GM23338 (cell line): ENCODE data around the gene CHST13. TPM values are rescaled to one million over a fixed set of nuclear protein-coding genes. Genes with fewer than 3 reads are reported as not detected.

ENCODE experiments used
- CTCF ChIP-seq, 2 experiments: fragments of 200-600 bp in 1 of 2; sonication (generic) in 1 of 2; conservative IDR thresholded peaks; 2 replicates each; pipeline versions ENCODE4 v1.5.1 to v1.6.1; 2016 to 2017; ENCODE audit warnings: antibody characterized with exemption in 2 of 2, low read depth in 2 of 2, mild to moderate bottlenecking in 2 of 2, moderate library complexity in 1 of 2
- ETS1 ChIP-seq: IDR thresholded peaks from 2 replicates; pipeline ENCODE4 v1.6.1; 2016; ENCODE audit warnings: antibody characterized with exemption
- JUNB ChIP-seq: IDR thresholded peaks from one replicate; pipeline ENCODE4 v1.6.1; 2016; ENCODE audit warnings: antibody characterized with exemption; ENCODE audit not compliant: unreplicated experiment
- POLR2AphosphoS5 ChIP-seq: IDR thresholded peaks from 2 replicates; pipeline ENCODE4 v1.6.1; 2016; ENCODE audit warnings: antibody characterized with exemption, low read depth
- REST ChIP-seq: IDR thresholded peaks from one replicate; pipeline ENCODE4 v1.6.1; 2018; ENCODE audit warnings: antibody characterized with exemption; ENCODE audit not compliant: unreplicated experiment
- STAT1 ChIP-seq: IDR thresholded peaks from one replicate; pipeline ENCODE4 v1.6.1; 2016; ENCODE audit warnings: antibody characterized with exemption; ENCODE audit not compliant: unreplicated experiment
- ZNF114 ChIP-seq: fragments of 250-450 bp; sonication (Bioruptor Pico); IDR thresholded peaks from 2 replicates; pipeline ENCODE4 v1.5.0; 2020; ENCODE audit warnings: mild to moderate bottlenecking, moderate library complexity
- ZNF331 ChIP-seq: fragments of 250-450 bp; sonication (Bioruptor Pico); IDR thresholded peaks from 2 replicates; pipeline ENCODE4 v1.5.0; 2020; ENCODE audit warnings: low read depth, mild to moderate bottlenecking, moderate library complexity
- ZNF462 ChIP-seq: fragments of 250-450 bp; sonication (Bioruptor Pico); IDR thresholded peaks from 2 replicates; pipeline ENCODE4 v1.5.0; 2020; ENCODE audit warnings: mild to moderate bottlenecking, moderate library complexity
- polyA plus RNA-seq: library from polyadenylated mRNA; unstranded; fragments of >200 nt; fragmentation: Nextera tagmentation; extraction: Ambion mirVana; gene quantifications from 2 replicates; pipeline ENCODE4 v1.2.1, GENCODE V29; 2016
- total RNA-seq: library from RNA; depleted of rRNA; stranded (reverse); fragments of >200 nt; shearing (Covaris generic); gene quantifications from 2 replicates; pipeline ENCODE4 v1.2.3, GENCODE V29; 2014

CHST13 gene
- total and polyA plus RNA-seq, 2 experiments from 2014 or later: 3.7 to 8.4 TPM

- TF ChIP-seq ZNF462 (CRISPR knock-in tag) (no peak), POLR2AphosphoS5 (no peak), CTCF (conservative IDR thresholded peaks at IDR 0.05; ENCODE audit: low read depth in 2 of 2) (no peak), ZNF114 (no peak), STAT1 (no peak), REST (no peak), JUNB (no peak), ETS1 (no peak), ZNF331 (CRISPR knock-in tag) (no peak)
Measured at GRCh38 chr3:126542340-126543241, 18.6 kb downstream of the CHST13 start (continued).
